GM13977 (cell line): Measurements from ENCODE around the gene ZGRF1.

Experiments used
- DNase-seq: peaks from one replicate; pipeline ENCODE4 v3.0.0; 2012; ENCODE audit warnings: low spot score
- in situ Hi-C: fragments of 300-500 bp; cut with MboI; formaldehyde crosslinking; loops from one replicate; pipeline ENCODE4 v1.12.0; 2022; ENCODE audit warnings: low sequenced_read_pairs, low pct_unique_long_range_greater_than_20kb, mixed read lengths, inconsistent platforms; ENCODE audit not compliant: unreplicated experiment
- TF ChIP-seq, protein P1 (sequence below): IDR thresholded peaks from 2 replicates; pipeline ENCODE4 v1.5.1; 2012; ENCODE audit warnings: mild to moderate bottlenecking, control low read depth; ENCODE audit not compliant: insufficient read depth; ENCODE audit errors: extremely low read depth, missing control alignments

ZGRF1 gene

DNA sequence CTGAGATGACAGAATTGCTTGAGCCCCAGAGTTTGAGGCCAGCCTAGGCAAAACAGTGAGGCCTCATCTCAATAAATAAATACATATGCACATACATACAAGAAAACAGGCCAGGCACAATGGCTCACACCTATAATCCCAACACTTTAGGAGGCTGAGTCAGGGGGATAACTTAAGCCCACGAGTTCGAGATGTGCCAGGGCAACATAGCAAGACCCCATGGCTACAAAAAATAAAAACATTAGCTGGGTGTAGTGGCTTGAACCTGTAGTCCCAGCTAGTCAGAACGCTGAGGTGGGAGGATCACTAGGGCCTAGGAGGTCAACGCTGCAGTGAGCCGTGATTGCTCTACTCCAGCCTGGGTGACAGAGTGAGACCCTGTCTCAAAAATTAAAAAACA, 69.2 kb downstream of the ZGRF1 start:
- TF ChIP-seq, protein P1, sequence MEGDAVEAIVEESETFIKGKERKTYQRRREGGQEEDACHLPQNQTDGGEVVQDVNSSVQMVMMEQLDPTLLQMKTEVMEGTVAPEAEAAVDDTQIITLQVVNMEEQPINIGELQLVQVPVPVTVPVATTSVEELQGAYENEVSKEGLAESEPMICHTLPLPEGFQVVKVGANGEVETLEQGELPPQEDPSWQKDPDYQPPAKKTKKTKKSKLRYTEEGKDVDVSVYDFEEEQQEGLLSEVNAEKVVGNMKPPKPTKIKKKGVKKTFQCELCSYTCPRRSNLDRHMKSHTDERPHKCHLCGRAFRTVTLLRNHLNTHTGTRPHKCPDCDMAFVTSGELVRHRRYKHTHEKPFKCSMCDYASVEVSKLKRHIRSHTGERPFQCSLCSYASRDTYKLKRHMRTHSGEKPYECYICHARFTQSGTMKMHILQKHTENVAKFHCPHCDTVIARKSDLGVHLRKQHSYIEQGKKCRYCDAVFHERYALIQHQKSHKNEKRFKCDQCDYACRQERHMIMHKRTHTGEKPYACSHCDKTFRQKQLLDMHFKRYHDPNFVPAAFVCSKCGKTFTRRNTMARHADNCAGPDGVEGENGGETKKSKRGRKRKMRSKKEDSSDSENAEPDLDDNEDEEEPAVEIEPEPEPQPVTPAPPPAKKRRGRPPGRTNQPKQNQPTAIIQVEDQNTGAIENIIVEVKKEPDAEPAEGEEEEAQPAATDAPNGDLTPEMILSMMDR, result no peak
- no peak for DNase-seq
- in situ Hi-C loops, result no loop called here

DNA sequence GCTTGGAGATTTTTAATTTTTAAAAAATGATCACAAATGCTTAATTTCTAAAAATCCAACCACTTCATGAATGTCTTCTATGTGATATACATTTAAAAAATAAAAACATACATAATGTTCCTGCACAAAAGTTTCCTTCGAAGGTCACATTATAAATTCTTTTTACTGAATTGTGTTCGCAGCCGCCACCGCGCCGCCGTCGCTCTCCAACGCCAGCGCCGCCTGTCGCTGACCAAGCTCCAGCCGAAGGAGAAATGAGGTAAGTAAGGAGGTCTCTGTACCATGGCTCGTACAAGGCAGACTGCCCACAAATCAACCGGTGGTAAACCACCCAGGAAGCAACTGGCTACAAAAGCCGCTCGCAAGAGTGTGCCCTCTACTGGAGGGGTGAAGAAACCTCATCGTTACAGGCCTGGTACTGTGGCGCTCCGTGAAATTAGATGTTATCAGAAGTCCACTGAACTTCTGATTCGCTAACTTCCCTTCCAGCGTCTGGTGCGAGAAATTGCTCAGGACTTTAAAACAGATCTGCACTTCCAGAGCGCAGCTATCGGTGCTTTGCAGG, 71.9 kb downstream of the ZGRF1 start:
- TF ChIP-seq, protein P1, result no peak
- DNase-seq, result no peak
- in situ Hi-C loops, result no loop called here

DNA sequence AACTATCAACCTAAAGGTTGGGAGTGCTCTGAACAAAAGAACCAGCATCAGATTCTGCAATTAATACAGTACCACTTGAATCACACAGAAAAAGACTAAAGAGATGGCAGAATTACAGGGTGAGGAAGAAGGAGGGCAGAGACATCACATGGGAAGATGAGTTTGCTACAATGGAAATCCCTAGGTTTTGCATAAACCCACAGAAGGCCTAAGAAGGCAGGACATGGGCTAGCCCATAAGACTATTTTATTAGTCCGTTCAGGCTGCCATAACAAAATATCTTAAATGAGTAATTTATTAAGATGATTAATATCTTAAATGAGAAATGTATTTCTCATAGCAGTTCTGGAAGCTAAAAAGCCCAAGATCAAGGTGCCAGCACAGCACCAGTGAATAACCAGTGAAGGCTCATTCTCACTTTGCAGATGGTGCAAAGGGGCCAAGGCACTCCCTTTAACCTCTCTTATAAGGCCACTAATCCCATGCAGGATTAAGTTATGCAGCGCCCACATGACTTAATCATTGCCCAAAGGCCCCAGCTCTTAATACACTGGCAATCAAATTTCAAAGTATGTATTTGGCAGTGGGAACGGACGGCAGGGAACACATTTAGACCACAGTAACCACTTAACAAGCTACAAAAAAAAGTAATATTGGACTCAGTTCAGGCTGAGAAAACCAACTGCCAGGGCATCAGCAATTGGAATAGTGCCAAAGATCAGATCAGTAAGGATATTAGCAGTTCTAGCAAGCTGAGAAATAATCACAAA, 73.1 kb downstream of the ZGRF1 start:
- TF ChIP-seq, protein P1, result no peak
- DNase-seq, result no peak
- in situ Hi-C loops, result no loop called here

DNA sequence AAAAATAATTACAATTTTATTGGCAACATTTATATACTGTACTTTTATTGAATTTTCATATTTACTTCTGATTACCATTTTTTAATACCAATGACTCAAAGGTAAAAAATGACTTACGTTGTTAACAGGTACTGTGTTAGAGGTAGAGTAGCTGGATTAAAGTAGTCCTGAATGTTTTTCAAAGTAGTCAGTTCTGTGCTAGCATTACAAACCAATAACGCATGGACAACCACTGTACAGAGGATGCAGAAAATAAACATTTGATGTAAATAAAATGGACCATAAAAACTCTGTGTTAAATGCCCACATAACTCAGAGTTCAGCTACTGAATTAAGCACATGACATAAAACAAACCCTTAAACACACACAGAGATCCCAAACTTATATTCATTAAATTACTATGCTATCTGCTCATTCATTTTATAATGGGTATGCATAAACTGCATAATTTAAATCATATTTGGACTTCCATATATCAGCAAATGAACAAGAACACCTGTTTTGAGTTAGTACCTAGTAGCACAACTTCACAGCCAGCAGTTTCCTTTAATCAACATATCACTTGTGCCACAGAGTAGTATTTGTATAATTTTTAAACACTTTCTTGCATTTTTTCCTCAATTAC, 74.3 kb downstream of the ZGRF1 start:
- TF ChIP-seq, protein P1, result no peak
- in situ Hi-C loops, result no loop called here
- no peak for DNase-seq

DNA sequence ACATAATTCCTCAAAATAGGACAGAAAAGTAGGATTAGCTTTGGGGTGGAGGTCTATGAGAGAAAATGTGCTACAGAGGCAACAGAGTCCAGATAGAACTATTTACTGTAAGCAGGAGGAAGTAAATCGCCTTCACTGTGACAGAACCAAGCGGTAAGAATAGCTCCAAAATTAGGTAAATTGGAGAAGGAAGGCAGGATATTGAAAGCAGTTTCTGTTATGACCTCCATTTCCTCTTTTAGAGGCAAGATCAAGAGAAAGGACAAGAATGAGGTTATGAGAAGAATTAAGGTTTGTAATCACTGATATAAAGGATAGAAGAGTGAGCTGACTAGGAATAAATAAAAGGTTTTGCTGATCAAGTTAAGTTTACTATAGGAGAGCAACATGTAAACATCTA, 76.6 kb downstream of the ZGRF1 start:
- TF ChIP-seq, protein P1, result no peak
- DNase-seq, result no peak
- in situ Hi-C loops, result no loop called here

DNA sequence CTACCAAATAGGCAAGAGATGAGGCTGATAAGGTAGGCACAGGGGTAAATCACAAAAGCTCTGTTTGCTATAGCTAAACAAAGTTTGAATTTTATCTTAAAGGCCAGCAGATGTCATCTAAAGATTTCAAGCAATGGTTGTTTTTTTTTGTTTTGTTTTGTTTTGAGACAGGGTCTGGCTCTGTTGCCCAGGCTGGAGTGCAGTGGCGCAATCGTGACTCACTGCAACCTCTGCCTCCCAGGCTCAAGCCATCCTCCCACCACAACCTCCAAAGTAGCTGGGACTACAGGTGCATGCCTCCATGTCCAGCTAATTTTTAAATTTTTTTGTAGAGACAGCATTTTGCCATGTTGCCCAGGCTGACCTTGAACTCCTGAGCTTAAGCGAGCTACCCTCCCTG, 77.7 kb downstream of the ZGRF1 start:
- TF ChIP-seq, protein P1, result no peak
- in situ Hi-C loops, result no loop called here
- DNase-seq, result no peak
